IMR-90 (cell line): ENCODE results near the gene NUP50. TPM values are rescaled to one million over a fixed set of nuclear protein-coding genes. Genes with fewer than 3 reads are reported as not detected.
A peak's percentile ranks its signal among the peaks of the same experiment; 100 is the strongest.

ENCODE experiments used
- ATAC-seq: fragments of 200-7000 bp; cut with Tn5 transposase; 2 replicates; pipeline ENCODE4 v1.9.1; 2020; ENCODE audit warnings: low read depth, mild to moderate bottlenecking, moderate library complexity
- BruUV-seq: library from RNA; stranded (reverse); fragments of 400-500 nt; replicated peaks from 2 replicates; lab custom pipeline; 2021; lab: Mats Ljungman, UMichigan
- CTCF ChIA-PET: fragments of 300-600 bp; formaldehyde crosslinking; extraction: SDS; loops from one replicate; lab custom pipeline; 2021; ENCODE audit warnings: antibody characterized with exemption; lab: Yijun Ruan, JAX
- POLR2A ChIA-PET: fragments of 300-600 bp; sonication (Branson Sonifier 250); formaldehyde crosslinking; loops from one replicate; lab custom pipeline; 2022; ENCODE audit warnings: antibody characterized with exemption; ENCODE audit not compliant: unreplicated experiment; lab: Charles Lee
- DNase-seq: peaks from one replicate; pipeline ENCODE4 v3.0.0; 2013
- H2AFZ ChIP-seq: replicated peaks from 2 replicates; pipeline ENCODE3; 2013; ENCODE audit warnings: low read length, mild to moderate bottlenecking; ENCODE audit not compliant: poor library complexity
- H2AK5ac ChIP-seq: 2 replicates; pipeline ENCODE4 v1.6.1; 2013; ENCODE audit warnings: low read depth, low read length, inconsistent platforms
- H2AK9ac ChIP-seq: replicated peaks from 2 replicates; pipeline ENCODE3; 2013; ENCODE audit warnings: mild to moderate bottlenecking, low read depth, low read length, moderate library complexity; ENCODE audit not compliant: poor library complexity
- H2BK120ac ChIP-seq: 2 replicates; pipeline ENCODE4 v1.6.1; 2013; ENCODE audit warnings: low read depth, low read length, inconsistent platforms
- H2BK15ac ChIP-seq: 3 replicates; pipeline ENCODE4 v1.6.1; 2013; ENCODE audit warnings: low read depth, low read length, inconsistent platforms
- H2BK20ac ChIP-seq: 2 replicates; pipeline ENCODE4 v1.6.1; 2013; ENCODE audit warnings: low read depth, mild to moderate bottlenecking, inconsistent platforms, low read length, moderate library complexity
- H2BK5ac ChIP-seq: 2 replicates; pipeline ENCODE4 v1.6.1; 2013; ENCODE audit warnings: mild to moderate bottlenecking, low read depth, low read length, inconsistent platforms; ENCODE audit not compliant: poor library complexity, severe bottlenecking
- H3K14ac ChIP-seq: replicated peaks from 2 replicates; pipeline ENCODE4 v1.6.1; 2013; ENCODE audit warnings: low read depth, low read length, inconsistent platforms
- H3K18ac ChIP-seq: 2 replicates; pipeline ENCODE4 v1.6.1; 2013; ENCODE audit warnings: low read depth, low read length, control low read depth
- H3K23ac ChIP-seq: 2 replicates; pipeline ENCODE4 v1.6.1; 2013; ENCODE audit warnings: low read depth, low read length, inconsistent platforms
- H3K27ac ChIP-seq: 2 replicates; pipeline ENCODE4 v1.5.1; 2013; ENCODE audit warnings: mild to moderate bottlenecking, control low read depth, low read length; ENCODE audit not compliant: insufficient read depth
- H3K27me3 ChIP-seq: 2 replicates; pipeline ENCODE4 v1.6.1; 2013; ENCODE audit warnings: low read length; ENCODE audit not compliant: control insufficient read depth, insufficient read depth
- H3K36me3 ChIP-seq: 2 replicates; pipeline ENCODE4 v1.6.1; 2013; ENCODE audit warnings: low read length, mixed read lengths; ENCODE audit not compliant: control insufficient read depth, insufficient read depth
- H3K4ac ChIP-seq: 2 replicates; pipeline ENCODE4 v1.6.1; 2013; ENCODE audit warnings: low read depth, low read length, inconsistent platforms
- H3K4me1 ChIP-seq: 2 replicates; pipeline ENCODE4 v1.6.1; 2013; ENCODE audit warnings: low read length, mixed read lengths; ENCODE audit not compliant: control insufficient read depth, insufficient read depth
- H3K4me2 ChIP-seq: 2 replicates; pipeline ENCODE4 v1.6.1; 2013; ENCODE audit warnings: low read depth, mild to moderate bottlenecking, control low read depth, low read length, moderate library complexity
- H3K4me3 ChIP-seq: 2 replicates; pipeline ENCODE4 v1.5.1; 2013; ENCODE audit warnings: low read depth, mild to moderate bottlenecking, control low read depth, low read length, moderate library complexity; ENCODE audit not compliant: insufficient read depth
- H3K56ac ChIP-seq: 2 replicates; pipeline ENCODE4 v1.6.1; 2013; ENCODE audit warnings: low read length, inconsistent platforms; ENCODE audit not compliant: insufficient read depth; ENCODE audit errors: extremely low read depth
- H3K79me1 ChIP-seq, 2 experiments: 2 replicates each; pipeline ENCODE4 v1.6.1; 2013; ENCODE audit warnings: low read length in 2 of 2, inconsistent platforms in 1 of 2, low read depth in 1 of 2
- H3K9ac ChIP-seq: 2 replicates; pipeline ENCODE4 v1.6.1; 2013; ENCODE audit warnings: low read depth, low read length, control low read depth
- H3K9me1 ChIP-seq: 2 replicates; pipeline ENCODE4 v1.6.1; 2013; ENCODE audit warnings: low read length, inconsistent platforms; ENCODE audit not compliant: insufficient read depth
- H3K9me3 ChIP-seq: 2 replicates; pipeline ENCODE4 v1.6.1; 2013; ENCODE audit warnings: low read length; ENCODE audit not compliant: control insufficient read depth, insufficient read depth
- H4K20me1 ChIP-seq: 2 replicates; pipeline ENCODE4 v1.6.1; 2013; ENCODE audit warnings: low read length, inconsistent platforms; ENCODE audit not compliant: insufficient read depth
- H4K5ac ChIP-seq: 2 replicates; pipeline ENCODE4 v1.6.1; 2013; ENCODE audit warnings: mild to moderate bottlenecking, low read depth, low read length, control low read depth
- H4K8ac ChIP-seq, 2 experiments: 2 replicates each; pipeline ENCODE4 v1.6.1; 2013; ENCODE audit warnings: low read depth in 2 of 2, low read length in 2 of 2, control low read depth in 1 of 2, inconsistent platforms in 1 of 2
- H4K91ac ChIP-seq: 2 replicates; pipeline ENCODE4 v1.6.1; 2013; ENCODE audit warnings: low read depth, low read length, inconsistent platforms; ENCODE audit not compliant: insufficient read depth
- ELK1 ChIP-seq: fragments of 150-350 bp; IDR thresholded peaks from 2 replicates; pipeline ENCODE4 v1.6.1; 2016; ENCODE audit warnings: low read depth, mild to moderate bottlenecking, low read length, moderate library complexity, borderline replicate concordance
- MAFK ChIP-seq: IDR thresholded peaks from 2 replicates; pipeline ENCODE4 v1.6.1; 2012; ENCODE audit warnings: low read depth, low read length, improper control_type of control experiment
- NFE2L2 ChIP-seq: fragments of 150-350 bp; IDR thresholded peaks from 2 replicates; pipeline ENCODE4 v1.6.1; 2016; ENCODE audit warnings: low read depth, mild to moderate bottlenecking, low read length
- POLR2A ChIP-seq: IDR thresholded peaks from 2 replicates; pipeline ENCODE4 v1.6.1; 2012; ENCODE audit warnings: mild to moderate bottlenecking, low read depth, low read length
- RAD21 ChIP-seq: IDR thresholded peaks from 2 replicates; pipeline ENCODE4 v1.6.1; 2012; ENCODE audit warnings: low read length, improper control_type of control experiment
- WGBS, 2 experiments: methylation state at CpG; one replicate each; pipeline versions ENCODE4 v1.1.5 to v1.1.7; 2013; ENCODE audit warnings: missing lambda C conversion rate in 2 of 2; ENCODE audit not compliant: insufficient read length in 1 of 2; ENCODE audit errors: extremely low coverage in 2 of 2; 5-methylcytosine and 5-hydroxymethylcytosine counted together
- dilution Hi-C: fragments of 300-500 bp; cut with HindIII; formaldehyde crosslinking; loops from one replicate; pipeline ENCODE4 v1.14.3; 2018; ENCODE audit warnings: low sequenced_read_pairs; ENCODE audit not compliant: unreplicated experiment
- in situ Hi-C: fragments of 300-500 bp; cut with MboI; formaldehyde crosslinking; loops from 3 replicates; pipeline ENCODE4 v1.14.3; 2019; ENCODE audit warnings: low sequenced_read_pairs, inconsistent platforms, mixed read lengths
- intact Hi-C: fragments of 100-400 bp; cut with micrococcal nuclease; formaldehyde crosslinking; loops from 2 replicates; pipeline ENCODE4 v1.10.0; 2022
- polyA plus RNA-seq, 3 experiments: library from polyadenylated mRNA; depleted of rRNA; stranded (reverse); fragments of >200 nt; gene quantifications; 2 replicates each; pipeline ENCODE4 v1.2.3, GENCODE V29; 2012; ENCODE audit warnings: low replicate concordance in 1 of 3
- total RNA-seq: library from RNA; depleted of rRNA; stranded (reverse); fragments of >200 nt; gene quantifications from 2 replicates; pipeline ENCODE4 v1.2.3, GENCODE V29; 2012

Gene NUP50
- total and polyA plus RNA-seq, 2 of the 4 experiments (the other 2 are of a cell fraction) = 12.8 to 65.4 TPM

DNA sequence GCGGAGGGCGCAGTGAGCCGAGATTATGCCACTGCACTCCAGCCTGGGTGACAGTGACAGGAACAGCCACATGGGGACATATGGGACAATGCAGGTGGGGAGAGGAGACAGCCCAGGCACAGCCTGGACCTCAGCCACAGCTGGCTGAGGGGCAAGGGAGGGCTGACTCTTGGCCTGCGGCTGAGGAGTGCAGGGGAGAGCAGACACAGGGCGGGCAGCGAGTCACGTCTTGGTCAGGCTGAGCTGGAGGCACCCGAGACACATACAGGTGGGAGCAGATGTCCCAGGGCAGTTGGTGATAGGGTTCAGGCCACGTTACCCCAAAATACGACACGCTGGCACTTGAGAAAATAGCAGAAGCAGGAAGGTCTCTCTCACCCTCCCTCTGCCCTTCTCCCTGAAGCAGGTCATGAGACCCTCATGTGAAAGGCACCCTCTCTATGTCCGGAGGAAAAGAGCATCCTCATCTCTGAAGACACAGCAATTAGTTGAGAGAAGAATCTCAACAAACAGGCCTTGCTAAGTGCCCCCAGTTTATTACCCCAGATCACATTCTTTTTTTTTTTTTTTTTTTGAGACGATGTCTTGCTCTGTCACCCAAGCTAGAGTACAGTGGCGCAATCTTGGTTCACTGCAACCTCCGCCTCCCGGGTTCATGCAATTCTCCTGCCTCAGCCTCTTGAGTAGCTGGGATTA lies 66.4 kb downstream of the NUP50 start:
- Histone ChIP-seq H3K56ac (no peak overlapping the region), H3K14ac (no peak overlapping the region), H2BK20ac (no peak overlapping the region), H3K4me3 (no peak overlapping the region), H2AK9ac (no peak overlapping the region), H4K5ac (no peak overlapping the region), H2BK5ac (no peak overlapping the region), H4K8ac (no peak overlapping the region), H3K79me1 (peaks cover 6 to 55% of the 10 kb centered on the region in 2 experiments; a peak in 2 of 4 replicates), H2BK15ac (no peak overlapping the region), H3K18ac (no peak overlapping the region), H3K4me1 (peaks cover 5% of the 10 kb centered on the region; the same call in 1 of the 2 replicates), H2AK5ac (peak overlapping the region; percentile 15; the same call in 1 of the 2 replicates), H3K9me3 (no peaks in the 10 kb centered on the region), H3K27me3 (no peaks in the 10 kb centered on the region), H2BK120ac (no peak overlapping the region), H3K4me2 (no peak overlapping the region), H3K36me3 (peaks cover 4% of the 10 kb centered on the region; the same call in 1 of the 2 replicates), H3K23ac (no peak overlapping the region), H4K20me1 (peaks cover 53% of the 10 kb centered on the region), H2AFZ (no peak overlapping the region), H3K9me1 (no peaks in the 10 kb centered on the region), H3K4ac (no peak overlapping the region), H3K9ac (no peak overlapping the region), H4K91ac (no peak overlapping the region), H3K27ac (no peak overlapping the region)
- ATAC-seq (no peak), DNase-seq (no peak)
- ChIA-PET CTCF (no interaction called here), POLR2A (no interaction called here)
- TF ChIP-seq RAD21 (no peak), NFE2L2 (no peak), POLR2A (no peak), ELK1 (no peak), MAFK (no peak)
- in situ Hi-C loops = no loop called here
- intact Hi-C loops = no loop called here
- BruUV-seq = no TSS peak
- WGBS, 2 experiments = 91% methylated on average over 6 of the region's 16 CpGs; no CpG with 5 or more reads in 1 of the 2 experiments
- dilution Hi-C loops = no loop called here
